ENCODE measurements around the gene RTN4R.

Gene RTN4R

DNA sequence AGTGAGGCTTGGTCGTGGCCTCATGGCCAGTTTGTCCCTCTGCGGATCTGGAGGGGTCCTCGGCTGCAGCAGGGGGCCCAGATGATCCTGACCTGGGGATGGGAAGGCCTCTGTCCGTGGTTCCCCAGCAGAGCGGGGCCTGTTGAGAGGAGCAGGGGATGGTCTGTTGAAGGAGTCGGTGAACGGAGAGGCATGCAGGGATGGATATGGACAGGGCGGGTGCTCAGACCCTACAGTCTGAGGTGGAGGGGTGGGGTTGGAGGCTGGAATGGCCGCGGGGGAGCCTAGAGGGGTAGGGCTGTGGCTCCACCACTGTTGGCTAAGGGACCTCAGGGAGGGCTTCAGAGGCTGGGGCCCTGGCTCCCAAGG is 33.8 kb downstream of the RTN4R start:
- intact Hi-C loops (cut with DNase I; ENCODE audit: low total_unique reads), result no loop called here
- no peaks in the 10 kb centered on the region for H3K36me3 ChIP-seq
- H3K9me3 ChIP-seq, result no peaks in the 10 kb centered on the region
- no peak overlapping the region for H3K27ac ChIP-seq
- no peak for DNase-seq
- H3K4me1 ChIP-seq, result peaks cover 3 to 36% (median 28%) of the 10 kb centered on the region in 4 donors
- H3K4me3 ChIP-seq, result no peak overlapping the region
- peaks cover 0 to 6% of the 10 kb centered on the region in 2 donors for H3K27me3 ChIP-seq
- TF ChIP-seq, protein P1, sequence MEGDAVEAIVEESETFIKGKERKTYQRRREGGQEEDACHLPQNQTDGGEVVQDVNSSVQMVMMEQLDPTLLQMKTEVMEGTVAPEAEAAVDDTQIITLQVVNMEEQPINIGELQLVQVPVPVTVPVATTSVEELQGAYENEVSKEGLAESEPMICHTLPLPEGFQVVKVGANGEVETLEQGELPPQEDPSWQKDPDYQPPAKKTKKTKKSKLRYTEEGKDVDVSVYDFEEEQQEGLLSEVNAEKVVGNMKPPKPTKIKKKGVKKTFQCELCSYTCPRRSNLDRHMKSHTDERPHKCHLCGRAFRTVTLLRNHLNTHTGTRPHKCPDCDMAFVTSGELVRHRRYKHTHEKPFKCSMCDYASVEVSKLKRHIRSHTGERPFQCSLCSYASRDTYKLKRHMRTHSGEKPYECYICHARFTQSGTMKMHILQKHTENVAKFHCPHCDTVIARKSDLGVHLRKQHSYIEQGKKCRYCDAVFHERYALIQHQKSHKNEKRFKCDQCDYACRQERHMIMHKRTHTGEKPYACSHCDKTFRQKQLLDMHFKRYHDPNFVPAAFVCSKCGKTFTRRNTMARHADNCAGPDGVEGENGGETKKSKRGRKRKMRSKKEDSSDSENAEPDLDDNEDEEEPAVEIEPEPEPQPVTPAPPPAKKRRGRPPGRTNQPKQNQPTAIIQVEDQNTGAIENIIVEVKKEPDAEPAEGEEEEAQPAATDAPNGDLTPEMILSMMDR (IDR thresholded peaks at IDR 0.05), result no peak

DNA sequence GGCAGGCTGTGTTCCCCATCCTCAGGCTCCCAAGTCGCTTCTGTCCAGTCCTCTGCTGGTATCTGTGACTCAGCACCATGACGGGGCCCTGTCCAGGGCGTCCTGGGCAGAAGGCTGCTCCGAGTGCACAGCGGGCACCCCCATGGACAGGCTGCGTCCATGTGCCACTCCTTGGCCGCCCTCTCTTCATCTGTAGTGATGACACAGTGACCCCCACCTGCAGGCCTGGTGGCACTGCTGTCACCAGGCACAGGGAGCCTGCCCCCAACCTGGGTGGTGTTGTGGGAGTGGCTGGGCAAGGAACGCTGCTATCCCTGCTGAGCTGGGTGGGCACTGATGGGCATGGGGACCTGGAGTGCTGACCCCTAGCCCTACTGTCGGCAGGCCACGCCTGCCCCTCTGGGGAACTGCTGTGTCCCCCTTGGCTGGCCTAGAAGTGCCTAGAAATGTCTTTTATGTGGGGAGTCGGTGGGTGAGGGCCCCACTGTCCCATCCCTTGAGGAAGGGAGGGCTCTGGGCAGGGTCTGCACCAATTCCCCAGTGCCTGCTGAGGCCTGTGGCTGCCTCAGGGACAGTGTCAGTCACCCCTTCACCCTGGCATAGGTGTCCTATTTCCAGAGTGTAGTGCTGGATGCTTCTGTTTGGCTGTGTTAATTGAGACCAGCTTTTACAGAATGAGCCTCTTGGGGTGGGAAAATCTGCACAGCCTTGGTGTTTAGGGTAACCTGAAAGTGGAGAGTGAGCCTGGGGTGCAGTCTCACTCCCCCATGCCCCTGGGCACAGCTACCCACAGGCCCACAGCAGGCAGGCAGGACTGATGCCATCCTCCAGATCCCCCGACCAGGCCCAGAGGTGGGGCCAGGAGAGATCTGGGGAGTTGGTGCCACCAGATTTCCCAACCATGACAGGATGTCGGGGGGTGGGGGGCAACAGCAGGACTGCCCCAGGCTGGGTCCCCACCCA is 34.5 kb downstream of the RTN4R start:
- DNase-seq, result no peak
- peaks cover 0 to 36% (median 28%) of the 10 kb centered on the region in 4 donors for H3K4me1 ChIP-seq
- H3K9me3 ChIP-seq, result no peaks in the 10 kb centered on the region
- no peaks in the 10 kb centered on the region for H3K27me3 ChIP-seq
- no peak overlapping the region for H3K4me3 ChIP-seq
- H3K36me3 ChIP-seq, result no peaks in the 10 kb centered on the region
- intact Hi-C loops (cut with DNase I; ENCODE audit: low total_unique reads), result no loop called here
- no peak overlapping the region for H3K27ac ChIP-seq
- TF ChIP-seq, protein P1 (IDR thresholded peaks at IDR 0.05), result no peak

DNA sequence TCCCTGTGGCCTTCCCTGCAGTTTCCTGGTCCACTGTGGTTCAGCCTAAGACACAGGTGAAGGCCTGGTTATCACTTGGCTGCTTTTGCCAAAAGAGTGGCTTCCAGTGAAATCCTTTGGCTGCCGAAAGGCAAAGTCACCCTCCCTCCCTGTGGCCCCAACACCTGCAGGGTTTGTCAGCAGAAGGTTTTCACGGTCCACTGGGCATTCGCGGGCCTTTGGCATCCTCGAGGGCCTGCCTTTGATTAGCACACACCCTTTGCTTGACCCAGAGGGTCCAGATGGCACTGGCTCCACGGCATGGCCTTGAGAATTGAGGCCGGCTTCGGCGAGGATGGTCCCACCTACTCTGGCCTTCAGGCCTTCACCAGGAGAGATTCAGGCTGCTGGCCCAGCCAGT is 35.3 kb downstream of the RTN4R start:
- DNase-seq, result no peak
- TF ChIP-seq, protein P1 (IDR thresholded peaks at IDR 0.05), result no peak
- H3K27ac ChIP-seq, result no peak overlapping the region
- peaks cover 0 to 37% (median 35%) of the 10 kb centered on the region in 4 donors for H3K4me1 ChIP-seq
- no peaks in the 10 kb centered on the region for H3K36me3 ChIP-seq
- no peaks in the 10 kb centered on the region for H3K27me3 ChIP-seq
- no peak overlapping the region for H3K4me3 ChIP-seq
- intact Hi-C loops (cut with DNase I; ENCODE audit: low total_unique reads), result no loop called here
- H3K9me3 ChIP-seq, result no peaks in the 10 kb centered on the region

DNA sequence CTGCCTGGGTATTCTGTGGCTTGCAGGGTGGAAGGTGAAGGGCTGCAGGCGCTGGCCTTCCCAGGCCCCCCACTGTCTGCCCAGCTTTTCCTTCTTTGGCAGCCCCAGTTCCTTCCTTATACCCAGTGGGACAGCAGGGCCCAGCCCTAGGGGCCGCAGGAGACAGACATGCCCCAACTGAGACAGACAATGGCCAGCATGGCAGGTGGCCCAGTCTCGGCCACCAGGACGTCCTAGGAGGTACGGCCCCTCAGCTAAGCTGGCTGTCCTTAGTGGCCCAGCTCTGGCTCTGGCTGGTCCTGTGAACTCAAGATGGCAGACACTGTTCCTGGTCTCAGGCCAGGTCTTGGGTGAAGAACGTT is 35.9 kb downstream of the RTN4R start:
- TF ChIP-seq, protein P1 (IDR thresholded peaks at IDR 0.05), result no peak
- H3K36me3 ChIP-seq, result no peaks in the 10 kb centered on the region
- H3K27ac ChIP-seq, result no peak overlapping the region
- no peaks in the 10 kb centered on the region for H3K9me3 ChIP-seq
- no peak overlapping the region for H3K4me3 ChIP-seq
- no peaks in the 10 kb centered on the region for H3K27me3 ChIP-seq
- intact Hi-C loops (cut with DNase I; ENCODE audit: low total_unique reads), result no loop called here
- no peak for DNase-seq
- H3K4me1 ChIP-seq, result peaks cover 0 to 43% (median 39%) of the 10 kb centered on the region in 4 donors

DNA sequence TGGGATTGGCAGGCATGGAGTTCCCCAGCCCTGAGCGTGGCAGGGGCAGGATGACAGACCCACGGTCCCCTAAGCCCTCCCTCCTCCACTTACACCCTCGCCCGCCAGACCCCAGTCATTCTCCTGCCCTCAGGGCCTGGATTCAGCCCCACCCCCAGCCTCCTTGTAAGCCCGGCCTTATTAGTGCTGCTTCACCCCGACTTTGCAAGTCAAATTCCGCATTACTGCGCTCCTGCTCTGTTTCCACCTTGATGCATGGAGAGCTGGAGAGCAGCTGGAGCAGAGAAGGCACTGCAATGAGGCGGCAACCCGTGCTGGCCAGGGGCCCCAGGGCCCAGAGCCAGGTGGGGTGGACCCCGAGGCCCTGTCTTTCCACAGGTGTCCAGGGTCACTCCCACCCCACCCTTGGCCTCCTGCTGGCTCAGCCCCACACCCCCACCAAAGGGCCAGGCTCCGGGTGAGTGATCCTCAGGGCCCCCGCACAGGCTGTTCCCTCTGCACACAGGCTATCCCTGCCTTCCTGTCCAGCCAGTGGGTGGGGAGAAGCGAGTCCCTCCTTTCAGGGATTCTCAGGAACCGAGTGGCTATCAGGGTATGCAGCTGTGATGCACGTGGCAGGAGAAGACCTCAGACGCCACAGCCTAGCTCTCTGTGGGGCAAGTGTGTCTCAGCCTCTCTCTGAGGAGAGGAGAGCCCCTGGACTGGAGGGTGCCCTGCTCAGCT is 36.4 kb downstream of the RTN4R start:
- intact Hi-C loops (cut with DNase I; ENCODE audit: low total_unique reads), result no loop called here
- TF ChIP-seq, protein P1 (IDR thresholded peaks at IDR 0.05), result no peak
- Histone ChIP-seq H3K27me3 (no peaks in the 10 kb centered on the region), H3K4me3 (no peak overlapping the region), H3K27ac (peak overlapping the region in 1 of 2 donors; percentile 70), H3K9me3 (no peaks in the 10 kb centered on the region), H3K36me3 (no peaks in the 10 kb centered on the region), H3K4me1 (peaks cover 0 to 44% (median 39%) of the 10 kb centered on the region in 4 donors)
- no peak for DNase-seq
